Natural killer cell (primary cell): ENCODE results near the gene ADCY2. TPM values are rescaled to one million over a fixed set of nuclear protein-coding genes. Genes with fewer than 3 reads are reported as not detected.

ENCODE experiments used
- ATAC-seq, 3 donors: fragments of 150-1000 bp in 2 of 3; fragments of 200-7000 bp in 1 of 3; cut with Tn5 transposase; 1 replicate in 1 of 3; 2 replicates in 2 of 3; pipeline ENCODE4 v1.10.0; 2021; ENCODE audit warnings: mild to moderate bottlenecking in 2 of 3, moderate library complexity in 2 of 3
- DNase-seq, 2 donors: peaks; one replicate each; pipeline versions ENCODE4 v3.0.0 to v3.0.0-alpha.2; 2013 to 2021; ENCODE audit warnings: mixed read lengths in 1 of 2
- H3K27ac ChIP-seq: one replicate; pipeline ENCODE4 v1.5.1; 2013; ENCODE audit warnings: mild to moderate bottlenecking, low read length
- H3K27me3 ChIP-seq: one replicate; pipeline ENCODE4 v1.6.1; 2013; ENCODE audit warnings: low read length; ENCODE audit not compliant: control insufficient read depth, insufficient read depth
- H3K36me3 ChIP-seq: one replicate; pipeline ENCODE4 v1.6.1; 2013; ENCODE audit warnings: low read length; ENCODE audit not compliant: control insufficient read depth, insufficient read depth
- H3K4me1 ChIP-seq: one replicate; pipeline ENCODE4 v1.6.1; 2013; ENCODE audit warnings: low read length; ENCODE audit not compliant: control insufficient read depth, insufficient read depth
- H3K4me3 ChIP-seq: one replicate; pipeline ENCODE4 v1.5.1; 2013; ENCODE audit warnings: low read length
- H3K9me3 ChIP-seq: one replicate; pipeline ENCODE4 v1.6.1; 2013; ENCODE audit warnings: low read length; ENCODE audit not compliant: control insufficient read depth, insufficient read depth
- H3K27ac Mint-ChIP-seq, 2 donors: one replicate each; pipeline ENCODE4 v1.8.0; 2022; ENCODE audit warnings: mild to moderate bottlenecking in 2 of 2, mixed read lengths in 2 of 2, moderate library complexity in 1 of 2
- H3K27me3 Mint-ChIP-seq, 2 donors: one replicate each; pipeline ENCODE4 v1.8.0; 2022; ENCODE audit warnings: low read depth in 2 of 2, mixed read lengths in 2 of 2
- H3K36me3 Mint-ChIP-seq: one replicate; pipeline ENCODE4 v1.8.0; 2022; ENCODE audit warnings: mixed read lengths
- H3K4me1 Mint-ChIP-seq, 2 donors: one replicate each; pipeline ENCODE4 v1.8.0; 2022; ENCODE audit warnings: mixed read lengths in 2 of 2
- H3K4me3 Mint-ChIP-seq: one replicate; pipeline ENCODE4 v1.8.0; 2022; ENCODE audit warnings: mild to moderate bottlenecking, moderate library complexity, mixed read lengths
- H3K9me3 Mint-ChIP-seq, 2 donors: one replicate each; pipeline ENCODE4 v1.8.0; 2022; ENCODE audit warnings: mixed read lengths in 2 of 2
- WGBS: methylation state at CpG from one replicate; pipeline ENCODE4 v1.1.7; 2013; ENCODE audit warnings: missing lambda C conversion rate; ENCODE audit not compliant: insufficient coverage; 5-methylcytosine and 5-hydroxymethylcytosine counted together
- intact Hi-C: fragments of 100-400 bp; cut with micrococcal nuclease; formaldehyde crosslinking; loops from one replicate; pipeline ENCODE4 v1.14.2; 2022
- total RNA-seq, 4 donors: library from RNA; stranded (reverse); fragments of 120-200 nt in 1 of 4; gene quantifications; one replicate each; pipeline versions ENCODE4 v1.2.3 to v1.2.4, GENCODE V29; 2013 to 2022
- TF ChIP-seq, protein P1 (sequence below): fragments of 200-600 bp; IDR thresholded peaks from one replicate; pipeline ENCODE4 v1.8.0; 2022; ENCODE audit warnings: antibody characterized with exemption

The ADCY2 gene
- total RNA-seq, 3 donors from 2014 or later (not counting 1 experiment from before 2014, with no cell fraction given) = not detected

DNA sequence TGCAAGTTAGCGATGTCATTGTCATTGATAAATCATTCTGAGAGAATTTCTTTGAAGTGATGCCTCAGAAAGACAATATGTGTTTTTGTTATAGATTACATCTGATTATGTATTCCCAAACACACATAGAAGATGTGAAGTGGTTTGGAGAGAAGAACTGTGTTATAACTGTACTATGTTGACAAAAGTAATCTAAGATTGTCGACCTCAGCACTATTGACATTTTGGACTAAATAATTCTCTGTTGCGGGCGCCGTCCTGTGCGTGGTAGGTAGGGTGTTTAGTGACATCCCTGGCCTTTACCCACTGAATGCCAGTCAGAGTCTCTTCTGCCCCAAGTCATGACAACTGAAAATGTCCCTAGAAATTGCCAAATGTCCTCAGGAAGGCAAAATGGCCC, 377.2 kb downstream of the ADCY2 start:
- no peak for ATAC-seq
- no peak overlapping the region for H3K27ac ChIP-seq
- 94% methylated on average over 5 of the region's 6 CpGs for WGBS
- H3K27me3 ChIP-seq = no peaks in the 10 kb centered on the region
- no peaks in the 10 kb centered on the region for H3K36me3 ChIP-seq
- intact Hi-C loops = no loop called here
- no peak overlapping the region for H3K4me3 ChIP-seq
- H3K27me3 Mint-ChIP-seq = peaks cover 7 to 18% of the 10 kb centered on the region in 2 donors
- H3K4me1 Mint-ChIP-seq = no peaks in the 10 kb centered on the region
- no peak for DNase-seq
- no peak overlapping the region for H3K4me3 Mint-ChIP-seq
- peaks cover 0 to 3% of the 10 kb centered on the region in 2 donors for H3K9me3 Mint-ChIP-seq
- TF ChIP-seq, protein P1, sequence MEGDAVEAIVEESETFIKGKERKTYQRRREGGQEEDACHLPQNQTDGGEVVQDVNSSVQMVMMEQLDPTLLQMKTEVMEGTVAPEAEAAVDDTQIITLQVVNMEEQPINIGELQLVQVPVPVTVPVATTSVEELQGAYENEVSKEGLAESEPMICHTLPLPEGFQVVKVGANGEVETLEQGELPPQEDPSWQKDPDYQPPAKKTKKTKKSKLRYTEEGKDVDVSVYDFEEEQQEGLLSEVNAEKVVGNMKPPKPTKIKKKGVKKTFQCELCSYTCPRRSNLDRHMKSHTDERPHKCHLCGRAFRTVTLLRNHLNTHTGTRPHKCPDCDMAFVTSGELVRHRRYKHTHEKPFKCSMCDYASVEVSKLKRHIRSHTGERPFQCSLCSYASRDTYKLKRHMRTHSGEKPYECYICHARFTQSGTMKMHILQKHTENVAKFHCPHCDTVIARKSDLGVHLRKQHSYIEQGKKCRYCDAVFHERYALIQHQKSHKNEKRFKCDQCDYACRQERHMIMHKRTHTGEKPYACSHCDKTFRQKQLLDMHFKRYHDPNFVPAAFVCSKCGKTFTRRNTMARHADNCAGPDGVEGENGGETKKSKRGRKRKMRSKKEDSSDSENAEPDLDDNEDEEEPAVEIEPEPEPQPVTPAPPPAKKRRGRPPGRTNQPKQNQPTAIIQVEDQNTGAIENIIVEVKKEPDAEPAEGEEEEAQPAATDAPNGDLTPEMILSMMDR = no peak
- H3K9me3 ChIP-seq = no peaks in the 10 kb centered on the region
- no peak overlapping the region for H3K27ac Mint-ChIP-seq
- no peaks in the 10 kb centered on the region for H3K36me3 Mint-ChIP-seq
- no peaks in the 10 kb centered on the region for H3K4me1 ChIP-seq

DNA sequence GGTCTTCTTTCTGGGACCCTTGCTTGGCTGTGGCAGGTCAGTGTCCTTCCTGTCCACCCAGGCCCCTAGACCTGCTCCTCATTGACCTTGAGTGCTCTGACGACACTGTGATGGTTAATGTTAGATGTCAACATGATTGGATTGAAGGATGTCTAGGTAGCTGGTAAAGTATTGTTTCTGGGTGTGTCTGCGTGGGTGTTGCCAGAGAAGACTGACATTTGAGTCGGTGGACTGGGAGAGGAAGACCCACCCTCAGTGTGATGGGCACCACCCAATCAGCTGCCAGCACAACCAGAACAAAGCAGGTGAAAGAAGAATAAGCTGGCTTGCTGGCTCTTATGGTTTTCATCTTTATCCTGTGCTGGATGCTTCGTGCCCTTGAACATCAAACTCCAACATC, 380.5 kb downstream of the ADCY2 start:
- H3K9me3 Mint-ChIP-seq = peaks cover 0 to 4% of the 10 kb centered on the region in 2 donors
- intact Hi-C loops = no loop called here
- Histone ChIP-seq H3K4me3 (no peak overlapping the region), H3K36me3 (no peaks in the 10 kb centered on the region), H3K27ac (no peak overlapping the region), H3K27me3 (no peaks in the 10 kb centered on the region), H3K4me1 (peaks cover 14% of the 10 kb centered on the region), H3K9me3 (no peaks in the 10 kb centered on the region)
- H3K4me3 Mint-ChIP-seq = no peak overlapping the region
- DNase-seq (no peak), ATAC-seq (no peak)
- H3K27me3 Mint-ChIP-seq = peaks cover 7 to 40% of the 10 kb centered on the region in 2 donors
- H3K27ac Mint-ChIP-seq = no peak overlapping the region
- H3K36me3 Mint-ChIP-seq = no peaks in the 10 kb centered on the region
- peaks cover 9 to 10% of the 10 kb centered on the region in 2 donors for H3K4me1 Mint-ChIP-seq
- WGBS = 89% methylated on average over 4 of the region's 4 CpGs
- TF ChIP-seq, protein P1 = no peak

- Mint-ChIP-seq H3K27me3 (peaks cover 13 to 42% of the 10 kb centered on the region in 2 donors), H3K27ac (no peak overlapping the region), H3K4me1 (peaks cover 9 to 10% of the 10 kb centered on the region in 2 donors), H3K9me3 (peaks cover 0 to 4% of the 10 kb centered on the region in 2 donors), H3K36me3 (no peaks in the 10 kb centered on the region), H3K4me3 (no peak overlapping the region)
- DNase-seq = peak in 1 of 2 donors; percentile 36
- Histone ChIP-seq H3K4me3 (no peak overlapping the region), H3K9me3 (no peaks in the 10 kb centered on the region), H3K27ac (no peak overlapping the region), H3K36me3 (no peaks in the 10 kb centered on the region), H3K27me3 (peaks cover 4% of the 10 kb centered on the region), H3K4me1 (peaks cover 14% of the 10 kb centered on the region)
- 30% methylated on average over 10 of the region's 10 CpGs for WGBS
- intact Hi-C loops = no loop called here
- ATAC-seq = peak in 1 of 3 donors; percentile 47
- TF ChIP-seq, protein P1 = no peak
Observed at GRCh38 chr5:7779019-7780005, 383.4 kb downstream of the ADCY2 start.
